GM18517 (cell line): ENCODE measurements around the gene ACTL6A.
"Not testable (repeated sequence)": the region's sequence is repeated elsewhere in the genome, so short reads cannot be mapped to it uniquely, and the experiment has no call there.

Experiments
- ATAC-seq: cut with Tn5 transposase; IDR thresholded peaks from one replicate; pipeline ENCODE4 v1.9.1; 2021; ENCODE audit warnings: mild to moderate bottlenecking, moderate library complexity; ENCODE audit not compliant: unreplicated experiment

The ACTL6A gene

GRCh38 chr3:179562591-179563270 is at the start of gene ACTL6A:
TSS of gene ACTL6A (plus strand) at chr3:179562926. CDS start at chr3:179563093, 167 bp downstream.
- ATAC-seq, result peak; percentile 96

DNA sequence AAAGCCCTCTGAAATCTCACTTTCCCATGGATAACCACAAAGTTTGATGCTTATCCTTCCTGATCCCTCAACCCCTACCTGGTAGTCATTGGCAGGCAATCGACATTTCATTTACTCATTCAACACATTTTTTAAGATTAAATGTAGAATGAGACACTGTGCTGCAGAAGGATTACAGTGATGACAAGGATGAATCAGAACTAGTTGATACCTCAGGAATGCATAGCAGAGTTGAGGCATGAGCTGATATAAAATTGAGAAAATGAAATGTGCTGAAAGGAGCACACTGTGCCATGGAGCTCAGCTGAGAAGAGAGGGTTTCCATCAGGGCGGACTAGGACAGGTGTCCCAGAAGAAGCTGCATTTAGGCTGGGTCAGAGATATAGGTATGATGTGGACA is 48.9 kb upstream of the ACTL6A start:
- ATAC-seq, result no peak

DNA sequence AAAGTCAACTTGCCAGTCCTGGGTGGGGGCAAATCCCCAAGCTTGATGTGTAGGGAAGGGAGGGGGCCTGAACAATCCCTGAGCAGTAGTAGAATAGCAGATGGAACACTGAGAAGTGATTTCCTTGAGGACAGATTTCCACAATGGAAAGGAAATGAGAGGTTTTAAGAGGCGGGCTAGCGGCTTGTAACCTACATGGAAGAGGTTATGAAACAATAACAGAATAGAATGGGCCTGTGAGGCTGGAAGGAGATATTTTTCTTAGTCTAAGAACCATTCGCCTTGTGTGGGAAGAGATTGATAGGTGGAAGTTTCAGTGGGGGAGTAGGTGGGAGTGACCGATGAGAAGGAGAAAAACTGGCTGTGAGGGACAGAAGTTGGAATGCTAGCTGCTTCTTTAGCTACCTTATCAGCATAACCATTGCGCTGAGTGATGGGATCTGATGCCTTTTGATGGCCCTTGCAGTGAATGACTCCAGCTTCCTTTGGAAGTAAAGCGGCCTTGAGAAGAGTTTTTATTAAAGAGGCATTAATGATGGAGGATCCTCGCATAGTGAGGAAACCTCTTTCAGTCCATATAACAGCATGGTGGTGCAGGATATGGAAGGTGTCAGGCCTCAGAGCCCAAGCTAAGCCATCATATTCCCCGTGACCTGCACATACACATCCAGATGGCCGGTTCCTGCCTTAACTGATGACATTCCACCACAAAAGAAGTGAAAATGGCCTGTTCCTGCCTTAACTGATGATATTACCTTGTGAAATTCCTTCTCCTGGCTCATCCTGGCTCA is 46.1 kb upstream of the ACTL6A start:
- not testable (repeated sequence) for ATAC-seq

GRCh38 chr3:179526482-179526881 is 36.2 kb upstream of the ACTL6A start:
- ATAC-seq, result no peak

DNA sequence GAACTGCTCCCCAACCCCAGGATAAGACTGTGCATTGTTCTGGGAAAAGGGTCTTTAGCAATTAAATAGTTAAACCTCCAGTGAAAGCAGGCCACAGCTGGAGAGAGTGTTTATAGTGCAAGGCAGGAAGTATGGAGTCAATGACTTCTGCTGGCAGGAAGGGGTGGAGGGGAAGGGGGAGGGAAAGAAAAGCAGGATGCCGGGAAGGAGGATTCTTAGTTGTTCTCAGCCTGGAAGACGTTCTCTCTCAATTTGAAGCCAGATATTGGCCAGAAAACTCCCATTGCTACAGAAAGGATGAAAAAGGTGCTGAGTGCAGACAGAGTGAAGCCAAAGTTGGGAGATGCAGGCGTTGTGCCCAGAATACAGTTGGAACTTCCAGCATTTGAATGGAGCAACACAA is 35.7 kb upstream of the ACTL6A start:
- ATAC-seq, result no peak

DNA sequence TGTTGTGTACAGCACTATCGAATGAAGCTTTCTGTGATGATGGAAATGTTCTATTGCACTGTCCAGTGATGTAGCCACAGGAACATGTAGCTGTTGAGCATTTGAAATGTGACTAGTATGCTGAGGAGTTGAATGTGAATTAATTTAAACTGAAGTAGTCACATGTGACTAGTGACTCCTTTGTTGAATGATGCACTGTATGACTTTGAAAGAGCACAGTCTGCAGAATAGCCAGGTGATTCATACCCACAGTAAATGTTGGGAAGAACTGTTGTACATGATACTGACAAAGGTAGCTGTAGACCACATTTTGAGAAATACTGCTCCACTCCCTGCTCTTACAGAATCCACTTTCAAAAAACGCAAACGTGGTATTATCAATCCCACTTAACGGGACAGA is 34.0 kb upstream of the ACTL6A start:
- no peak for ATAC-seq

DNA sequence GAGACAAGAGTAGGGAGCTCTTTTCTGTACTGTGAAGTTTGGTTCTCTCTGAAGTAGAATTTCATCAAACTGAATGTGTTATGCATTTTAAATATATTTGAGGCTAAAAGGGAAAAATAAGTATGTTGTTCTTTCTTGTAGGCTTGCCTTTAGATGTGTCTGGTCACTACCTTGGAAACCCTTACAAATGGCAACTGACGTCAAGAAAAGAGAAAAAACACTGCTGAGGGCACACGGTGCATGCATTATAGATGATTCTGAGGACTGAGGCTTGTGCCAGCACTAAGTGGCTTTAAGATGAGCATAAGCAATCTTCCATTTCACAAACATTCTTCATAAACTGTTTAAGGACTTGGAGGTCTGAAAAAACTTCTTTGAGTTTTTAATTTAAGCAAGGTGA is 31.1 kb upstream of the ACTL6A start:
- no peak for ATAC-seq

DNA sequence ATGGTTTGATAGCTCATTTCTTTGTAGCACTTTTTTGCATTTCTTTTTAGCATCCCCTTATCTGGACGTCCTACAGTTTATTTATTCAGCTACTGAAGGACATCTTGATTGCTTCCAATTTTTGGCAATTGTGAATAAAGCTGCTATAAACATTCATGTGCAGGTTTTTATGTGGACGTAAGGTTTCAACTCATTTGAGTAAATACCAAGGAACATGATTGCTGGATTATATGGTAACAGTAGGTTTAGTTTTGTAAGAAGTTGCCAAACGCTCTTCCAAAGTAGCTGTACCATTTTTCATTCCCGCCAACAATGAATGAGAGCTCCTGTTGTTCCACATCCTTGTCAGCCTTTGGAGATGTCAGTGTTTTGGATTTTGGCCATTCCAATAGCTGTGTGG is 29.5 kb upstream of the ACTL6A start:
- ATAC-seq, result no peak

GRCh38 chr3:179536256-179536655 is 26.5 kb upstream of the ACTL6A start:
- ATAC-seq, result no peak

DNA sequence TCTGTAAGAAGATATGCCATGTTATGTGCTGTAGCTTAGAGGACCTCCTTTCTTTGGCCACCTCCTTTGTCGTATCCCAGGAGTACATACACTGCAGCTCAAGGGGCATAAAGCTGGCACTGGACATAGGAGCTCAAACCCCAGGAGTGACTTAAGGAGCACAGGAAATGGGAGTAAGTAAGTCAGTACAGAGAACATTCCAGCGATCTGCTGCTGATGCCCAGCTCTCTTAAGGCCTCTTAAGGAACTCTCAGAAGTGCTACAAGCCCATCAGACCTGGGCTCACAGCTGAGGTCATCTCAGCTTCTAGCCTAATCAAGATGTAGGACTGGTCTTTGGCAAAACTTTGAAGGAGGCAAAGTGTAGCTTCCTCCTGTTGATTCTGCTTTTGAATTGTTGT is 21.6 kb upstream of the ACTL6A start:
- ATAC-seq, result no peak

DNA sequence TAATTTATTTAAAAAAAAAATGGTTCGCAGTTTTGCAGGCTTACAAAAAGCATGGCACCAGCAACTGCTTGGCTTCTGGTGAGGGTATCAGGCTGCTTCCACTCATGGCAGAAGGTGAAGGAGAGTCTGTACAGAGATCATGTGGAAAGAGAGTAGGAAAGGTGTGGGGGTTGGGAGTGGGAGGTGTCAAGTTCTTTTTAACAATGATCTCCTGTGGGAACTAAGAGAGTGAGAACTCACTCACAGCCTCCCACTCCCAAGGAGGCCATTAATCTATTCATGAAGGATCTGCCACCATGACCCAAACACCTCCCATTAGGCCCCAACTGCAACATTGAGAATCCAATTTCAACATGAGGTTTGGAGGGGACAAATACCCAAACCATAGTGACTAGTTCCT is 21.1 kb upstream of the ACTL6A start:
- no peak for ATAC-seq

DNA sequence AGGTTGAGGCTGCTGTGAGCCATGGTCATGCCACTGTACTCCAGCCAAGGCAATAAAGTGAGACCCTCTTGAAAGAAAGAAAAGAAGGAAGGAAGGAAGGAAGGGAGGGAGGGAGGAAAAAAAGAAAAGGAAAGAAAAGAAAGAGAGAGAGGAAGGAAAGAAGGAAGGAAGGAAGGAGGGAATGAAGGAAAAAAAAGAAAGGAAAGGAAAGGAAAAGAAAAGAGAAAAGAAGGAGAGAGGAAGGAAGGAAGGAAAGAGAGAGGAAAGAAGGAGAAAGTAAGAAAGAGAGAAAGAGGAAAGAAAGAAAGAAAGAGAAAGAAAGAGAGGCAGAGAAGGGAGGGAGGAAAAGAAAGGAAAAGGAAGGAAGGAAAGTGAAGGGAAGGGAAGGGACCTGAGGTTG is 20.4 kb upstream of the ACTL6A start:
- ATAC-seq, result no peak

DNA sequence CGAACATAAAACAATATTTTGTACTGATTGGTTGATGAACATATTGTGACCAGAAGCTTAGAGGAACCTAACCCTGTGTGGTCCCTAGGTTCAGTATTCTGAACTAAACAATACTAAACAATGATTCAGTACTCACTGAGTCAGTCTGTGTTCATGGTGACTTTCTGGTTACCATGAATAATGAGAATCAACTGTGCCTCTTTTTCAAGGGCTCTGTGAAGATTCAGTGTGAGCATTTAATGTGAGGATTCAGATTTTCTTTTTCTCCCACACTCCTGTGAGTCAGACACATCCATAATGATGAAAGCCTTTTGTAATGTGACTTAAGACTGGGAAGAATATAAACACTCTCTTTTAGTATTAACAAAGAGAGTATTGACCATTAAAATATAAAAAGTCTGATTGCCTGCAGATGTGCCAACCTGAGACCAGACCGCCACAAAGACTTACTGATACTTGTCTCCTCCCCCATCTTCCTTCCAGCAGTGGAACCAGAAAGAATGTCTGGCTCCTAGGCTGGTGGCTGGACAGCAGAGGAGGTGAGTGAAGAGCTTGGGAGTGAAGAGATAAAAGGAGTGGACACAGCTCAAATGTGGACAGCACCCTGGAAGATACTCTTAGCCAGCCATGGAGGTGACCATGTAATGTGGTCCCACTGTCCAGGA is 17.6 kb upstream of the ACTL6A start:
- no peak for ATAC-seq

DNA sequence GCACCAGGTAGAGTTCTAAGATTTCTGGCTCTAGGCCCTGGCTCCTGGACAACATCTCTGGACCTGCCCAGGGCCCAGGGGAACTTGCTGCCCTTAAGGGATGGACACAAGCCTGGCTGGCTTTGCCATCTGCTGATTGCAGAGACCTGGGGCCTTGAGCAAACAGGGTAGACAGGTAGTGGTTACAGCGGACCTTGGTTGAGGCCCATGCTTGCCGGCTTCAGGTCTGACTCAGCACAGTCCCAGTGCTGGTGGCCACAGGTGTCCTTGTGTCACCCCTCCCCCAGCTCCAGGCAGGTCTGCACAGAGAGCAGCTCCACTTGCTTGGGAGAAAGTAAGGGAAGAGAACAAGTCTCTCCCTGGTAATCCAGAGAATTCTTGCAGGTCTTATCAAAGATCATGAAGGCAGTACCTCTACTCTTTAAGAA is 15.9 kb upstream of the ACTL6A start:
- no peak for ATAC-seq

DNA sequence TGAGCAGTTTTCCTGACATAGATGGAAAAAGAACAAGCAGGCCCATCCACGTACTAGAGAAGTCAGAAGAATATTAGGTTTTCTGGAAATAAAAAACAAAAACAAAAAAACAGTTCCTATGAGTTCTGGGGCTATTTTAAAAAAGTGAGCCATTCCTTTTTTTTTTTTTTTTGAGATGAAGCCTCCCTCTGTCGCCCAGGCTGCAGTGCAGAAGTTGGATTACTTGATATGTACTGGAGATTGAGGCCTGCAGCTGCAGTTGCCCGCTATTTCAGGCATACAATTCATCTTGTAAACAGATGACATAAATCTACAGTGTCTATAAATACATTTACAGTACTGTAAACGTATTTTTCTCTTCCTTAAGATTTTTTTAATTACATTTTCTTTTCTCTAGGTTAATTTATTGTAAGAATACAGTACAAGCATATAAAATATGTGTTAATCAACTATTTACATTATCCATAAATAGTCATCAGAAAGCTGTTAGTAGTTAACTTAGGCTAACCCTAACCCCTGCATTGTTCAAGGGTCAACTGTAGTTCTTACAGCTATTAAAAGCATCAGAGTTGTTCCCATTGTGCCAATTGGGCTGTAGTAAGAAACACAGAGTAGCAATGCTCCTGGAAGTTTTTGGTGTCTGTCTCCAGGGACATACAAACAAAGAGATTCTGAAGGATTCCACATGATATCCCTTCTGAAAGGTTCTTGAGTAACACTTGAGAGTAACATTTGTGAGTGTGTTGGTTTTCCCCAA is 11.2 kb upstream of the ACTL6A start:
- no peak for ATAC-seq

- no peak for ATAC-seq
These were observed 3.9 kb upstream of the ACTL6A start for GRCh38 chr3:179558742-179559364.

DNA sequence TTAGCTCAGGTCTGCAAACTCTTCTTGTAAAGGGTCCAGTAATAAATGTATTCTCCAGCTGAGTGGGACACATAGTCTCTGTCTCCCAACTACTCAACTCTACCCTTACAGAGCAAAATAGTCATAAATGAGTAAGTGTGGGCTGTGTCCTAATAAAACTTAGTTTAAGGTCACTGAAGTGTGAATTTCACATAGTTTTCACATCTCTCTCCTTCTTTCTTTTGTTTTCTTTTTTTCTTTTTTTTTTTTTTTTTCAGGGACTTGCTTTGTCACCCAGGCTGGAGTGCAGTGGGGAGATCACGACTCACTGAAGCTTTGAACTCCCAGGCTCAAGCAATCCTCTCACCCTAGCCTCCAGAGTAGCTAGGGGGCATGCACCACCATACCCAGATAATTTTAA is 1.9 kb upstream of the ACTL6A start:
- ATAC-seq, result no peak

DNA sequence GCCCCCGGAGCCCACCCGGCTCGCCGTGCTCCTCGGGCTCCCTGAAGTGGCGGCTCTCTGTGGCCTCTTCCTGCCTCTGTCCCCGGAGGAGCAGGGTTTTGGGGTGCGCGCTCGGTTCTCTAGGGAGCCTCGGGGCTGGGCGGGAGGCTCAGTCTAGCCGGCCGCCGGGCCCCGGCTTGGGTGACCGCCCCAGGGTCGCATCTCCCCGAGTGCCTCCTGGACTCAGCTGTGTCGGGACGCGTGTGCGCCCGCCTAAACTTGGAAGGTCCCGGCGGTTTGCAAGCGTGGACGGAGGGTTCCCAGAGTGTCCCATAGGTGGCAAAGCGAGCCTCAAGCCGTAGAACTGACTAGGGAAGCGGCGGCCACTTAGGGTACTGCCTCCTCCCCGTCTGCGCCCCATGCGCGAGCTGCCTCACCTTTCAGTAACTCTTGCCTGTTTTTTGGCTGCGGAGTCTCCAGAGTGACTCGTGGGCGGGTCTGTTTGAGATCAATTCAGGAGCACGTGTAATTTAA is 601 bp downstream of the ACTL6A start:
- peak; percentile 50 for ATAC-seq

DNA sequence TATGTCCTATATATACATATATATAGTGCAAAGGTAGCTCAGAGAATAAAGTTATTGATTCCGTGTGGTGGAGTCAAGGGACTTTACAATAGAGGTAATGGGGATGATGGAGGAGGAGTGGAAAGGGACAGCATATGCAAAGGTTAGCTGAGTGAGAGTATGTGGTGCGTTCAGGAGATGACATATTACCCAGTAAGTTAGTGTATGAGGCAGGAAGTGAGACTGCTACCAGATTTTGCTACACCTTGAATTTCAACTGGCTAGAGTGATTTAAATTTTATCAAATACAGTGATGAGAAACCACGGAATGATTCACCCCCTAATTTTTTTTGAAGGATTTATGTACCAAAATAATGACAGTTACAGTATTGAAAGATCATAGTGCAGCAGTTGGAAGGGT is 2.8 kb downstream of the ACTL6A start:
- ATAC-seq, result no peak

DNA sequence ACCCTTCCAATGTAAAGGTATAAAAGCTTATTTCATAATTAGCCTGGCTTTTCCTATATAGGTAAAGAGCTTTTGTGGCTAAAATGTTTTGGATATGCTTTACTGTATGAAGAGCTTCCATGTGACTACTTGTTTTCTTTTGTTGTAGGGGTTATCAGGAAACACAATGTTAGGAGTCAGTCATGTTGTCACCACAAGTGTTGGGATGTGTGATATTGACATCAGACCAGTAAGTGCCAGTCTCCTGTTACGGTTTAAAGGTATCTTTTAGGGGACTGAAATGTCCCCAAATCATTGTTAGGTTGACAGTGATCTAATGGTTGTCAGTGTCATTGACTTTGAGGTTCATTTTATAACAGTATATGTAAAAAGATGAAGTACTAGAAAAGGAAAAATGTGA is 18.3 kb downstream of the ACTL6A start:
- no peak for ATAC-seq

GRCh38 chr3:179589143-179589542 is 26.4 kb downstream of the ACTL6A start:
- no peak for ATAC-seq
